Stimulated activated CD4-positive, alpha-beta T cell treated with anti-CD3 and anti-CD28 coated beads, TNF-alpha, amount 100 ng/mL, for 24 hours (primary cell): Measurements from ENCODE around the gene RIC8B.
A peak's percentile ranks its signal among the peaks of the same experiment; 100 is the strongest.

Source experiments
- DNase-seq, 3 experiments: peaks; one replicate each; pipeline ENCODE4 v3.0.0-alpha.2; 2020; ENCODE audit warnings: low read depth in 3 of 3

The RIC8B gene

DNA sequence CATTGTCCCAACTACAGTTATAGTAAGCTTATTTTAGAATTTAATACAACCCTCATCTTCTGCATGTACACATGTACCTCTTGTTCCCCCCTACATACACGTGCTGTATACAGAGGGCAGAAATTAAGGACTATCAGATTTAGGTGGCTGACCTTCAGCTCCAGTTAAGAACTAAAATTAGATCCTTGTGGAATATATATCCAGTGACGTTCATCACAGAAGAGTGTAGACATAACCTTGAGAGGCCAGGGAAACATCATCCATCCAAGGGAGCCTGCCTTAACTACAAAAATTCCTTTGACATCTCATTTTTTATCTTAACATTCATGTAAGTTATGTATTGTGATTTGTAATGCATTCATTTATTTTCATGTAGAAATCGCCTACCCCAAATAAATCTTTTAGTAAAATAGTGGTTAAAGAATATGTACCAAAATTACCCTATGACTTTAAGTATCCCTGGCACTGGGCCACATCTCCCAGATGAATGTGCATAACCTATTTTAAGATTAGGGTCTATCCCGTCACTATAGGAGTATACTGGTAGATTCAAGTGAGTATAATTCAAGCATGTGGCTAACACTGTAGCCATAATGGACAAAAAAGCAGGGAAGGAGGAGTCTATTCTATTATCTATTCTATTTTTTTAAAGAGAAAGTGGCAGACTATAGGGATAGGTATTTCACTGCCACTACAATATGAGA is 27.5 kb downstream of the RIC8B start:
- DNase-seq: no peak

DNA sequence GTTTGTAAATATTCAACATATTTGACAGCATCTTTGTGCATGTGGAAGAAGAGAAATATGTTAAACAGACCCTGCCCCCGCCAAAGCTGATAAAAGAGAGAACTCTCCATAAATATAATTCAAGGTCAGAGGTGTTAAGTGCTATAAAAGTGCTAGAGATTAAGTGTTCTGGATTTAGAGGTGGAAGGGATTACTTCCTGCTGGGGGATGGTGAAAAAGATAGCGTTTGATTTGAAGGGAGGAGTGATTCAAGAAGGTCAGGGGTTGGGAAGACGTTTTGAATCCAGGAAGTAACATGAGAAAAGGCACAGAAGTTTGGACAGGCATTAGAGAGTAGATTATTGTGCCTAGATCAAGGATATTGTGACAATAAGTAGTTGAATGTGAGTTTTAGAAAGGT is 30.2 kb downstream of the RIC8B start:
- no peak for DNase-seq

DNA sequence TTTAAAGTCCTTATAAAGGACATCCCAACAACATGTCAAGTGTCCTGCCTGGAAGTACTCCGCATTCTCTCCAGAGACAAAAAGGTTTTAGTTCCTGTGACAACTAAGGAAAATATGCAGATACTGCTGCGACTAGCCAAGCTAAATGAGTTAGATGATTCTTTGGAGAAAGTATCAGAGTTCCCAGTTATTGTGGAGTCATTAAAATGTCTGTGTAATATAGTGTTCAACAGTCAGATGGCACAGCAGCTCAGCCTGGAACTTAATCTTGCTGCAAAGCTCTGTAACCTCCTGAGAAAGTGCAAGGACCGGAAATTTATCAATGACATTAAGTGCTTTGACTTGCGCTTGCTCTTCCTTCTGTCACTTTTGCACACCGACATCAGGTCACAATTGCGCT is 40.2 kb downstream of the RIC8B start:
- DNase-seq: no peak

DNA sequence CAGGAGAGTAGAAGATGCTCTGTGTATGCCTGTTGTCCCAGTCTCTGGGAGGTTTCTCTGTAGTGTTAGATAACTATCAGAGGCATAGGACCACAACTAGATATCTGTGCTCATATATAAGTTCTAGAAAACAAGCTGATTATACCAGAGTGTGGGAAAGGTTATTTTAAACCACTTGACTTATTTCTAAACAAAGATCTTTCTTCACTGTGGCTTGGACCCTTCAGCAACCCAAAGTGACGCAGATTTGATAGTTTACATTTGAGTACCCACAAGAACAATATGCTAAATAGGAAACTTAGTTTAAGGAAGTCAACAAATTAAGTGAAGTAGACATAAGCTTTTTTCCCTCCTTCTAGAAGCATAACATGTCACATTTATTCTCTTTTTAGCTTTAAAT is 41.3 kb downstream of the RIC8B start:
- no peak for DNase-seq

DNA sequence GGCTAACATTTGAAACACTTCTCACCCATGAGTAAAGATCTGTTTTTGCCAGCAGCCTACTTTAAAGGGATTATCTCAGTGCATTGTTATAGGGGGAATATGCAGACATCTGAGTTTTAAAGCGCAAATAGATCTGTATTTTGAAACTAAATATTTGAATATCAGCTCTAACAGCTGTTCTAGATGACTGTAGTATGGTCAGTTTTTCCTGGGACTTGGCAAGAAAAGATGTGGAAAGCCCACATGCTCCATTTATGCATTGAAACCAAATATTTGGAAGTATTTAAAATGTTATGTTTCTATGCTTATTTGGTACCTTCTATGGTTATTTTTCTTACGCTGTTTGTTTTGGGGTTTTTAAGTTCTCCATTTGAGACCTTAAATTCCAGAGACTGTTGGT is 41.7 kb downstream of the RIC8B start:
- DNase-seq: no peak

DNA sequence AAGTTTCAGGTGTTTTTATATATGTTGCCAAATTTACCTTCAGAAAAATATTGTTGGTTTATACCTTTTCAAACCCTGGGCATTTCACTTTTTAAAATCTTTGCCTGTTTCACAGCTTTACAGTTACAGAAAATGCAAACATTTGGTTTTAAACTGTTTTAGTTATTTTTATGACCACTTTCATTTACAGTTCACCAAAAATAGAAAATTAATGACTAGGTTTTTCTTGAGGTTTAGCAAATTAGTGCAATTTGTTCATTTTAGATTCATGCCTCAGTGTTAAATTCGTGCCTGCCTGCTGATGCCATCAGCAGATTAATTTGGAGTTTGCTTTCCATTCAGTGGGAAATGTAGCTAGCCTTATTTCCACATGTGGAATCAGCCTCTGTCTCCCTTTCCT is 45.5 kb downstream of the RIC8B start:
- DNase-seq: no peak

DNA sequence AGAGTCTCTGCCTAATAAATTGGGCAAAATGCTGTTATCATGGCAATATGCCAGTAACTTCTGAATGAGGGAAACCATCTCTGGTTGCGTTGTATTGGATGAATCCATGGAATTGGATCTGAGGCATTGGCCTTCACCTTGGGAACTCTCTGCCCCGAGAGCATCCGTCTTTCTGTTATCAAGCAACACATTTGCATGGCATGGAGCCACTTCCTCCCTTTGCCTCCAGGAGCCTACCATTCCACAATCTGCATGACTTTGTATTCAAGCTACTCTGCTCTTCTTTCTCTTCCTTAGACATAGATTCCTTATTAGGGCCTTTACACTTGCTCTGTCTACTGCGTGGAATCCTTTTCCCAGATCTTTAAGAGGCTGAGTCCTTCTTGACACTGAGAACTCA is 57.2 kb downstream of the RIC8B start:
- no peak for DNase-seq

DNA sequence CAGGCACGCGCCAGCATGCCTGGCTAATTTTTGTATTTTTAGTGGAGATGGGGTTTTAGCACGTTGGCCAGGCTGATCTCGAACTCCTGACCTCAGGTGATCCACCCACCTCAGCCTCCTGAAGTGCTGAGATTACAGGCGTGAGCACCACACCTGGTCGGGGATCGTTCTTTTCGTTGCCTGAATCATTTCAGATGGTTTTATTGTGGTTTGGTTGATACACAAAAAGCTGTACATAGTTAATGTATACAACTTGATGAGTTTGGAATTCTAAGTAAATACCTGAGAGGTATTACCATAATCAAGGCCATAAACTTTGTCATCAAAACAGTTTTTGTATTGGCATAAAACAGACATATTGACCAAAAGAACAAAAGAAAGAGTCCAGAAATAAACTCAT is 63.3 kb downstream of the RIC8B start:
- DNase-seq: no peak

DNA sequence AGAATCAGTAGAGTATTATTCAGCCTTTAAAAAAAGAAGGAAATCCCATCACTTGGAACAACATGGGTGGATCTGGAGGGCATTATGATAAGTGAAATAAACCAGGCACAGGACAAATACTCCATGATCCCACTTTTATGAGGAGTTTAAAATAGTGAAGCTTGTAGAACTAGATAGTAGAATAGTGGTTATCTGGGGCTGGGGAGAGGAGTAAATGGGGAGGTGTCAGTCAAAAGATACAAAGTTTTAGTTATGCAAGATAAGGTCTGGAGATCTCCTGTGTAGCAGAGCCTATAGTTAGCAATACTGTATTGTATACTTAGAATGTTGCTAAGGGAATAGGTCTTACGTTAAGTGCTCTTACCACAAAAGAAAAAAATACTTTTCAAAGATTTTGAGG is 64.9 kb downstream of the RIC8B start:
- DNase-seq: no peak

DNA sequence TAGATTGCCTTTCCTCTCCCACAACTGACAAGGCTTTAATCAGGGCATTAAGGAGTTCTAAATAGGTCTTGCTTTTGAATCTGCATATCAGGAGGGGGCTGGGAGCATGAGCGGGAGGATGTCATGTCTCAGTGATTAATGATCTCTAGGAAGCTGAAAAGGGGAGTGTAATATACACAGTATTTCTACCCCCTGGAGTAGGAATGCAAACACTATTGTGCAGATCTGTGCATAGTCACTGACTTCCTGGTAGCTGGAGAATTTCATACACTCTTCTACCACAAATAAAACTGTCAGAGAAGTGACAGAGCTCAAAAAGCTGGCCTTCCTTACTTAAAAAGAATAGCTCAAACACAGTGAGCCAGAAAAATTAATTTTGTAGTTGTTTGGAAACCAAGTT is 65.8 kb downstream of the RIC8B start:
- no peak for DNase-seq

DNA sequence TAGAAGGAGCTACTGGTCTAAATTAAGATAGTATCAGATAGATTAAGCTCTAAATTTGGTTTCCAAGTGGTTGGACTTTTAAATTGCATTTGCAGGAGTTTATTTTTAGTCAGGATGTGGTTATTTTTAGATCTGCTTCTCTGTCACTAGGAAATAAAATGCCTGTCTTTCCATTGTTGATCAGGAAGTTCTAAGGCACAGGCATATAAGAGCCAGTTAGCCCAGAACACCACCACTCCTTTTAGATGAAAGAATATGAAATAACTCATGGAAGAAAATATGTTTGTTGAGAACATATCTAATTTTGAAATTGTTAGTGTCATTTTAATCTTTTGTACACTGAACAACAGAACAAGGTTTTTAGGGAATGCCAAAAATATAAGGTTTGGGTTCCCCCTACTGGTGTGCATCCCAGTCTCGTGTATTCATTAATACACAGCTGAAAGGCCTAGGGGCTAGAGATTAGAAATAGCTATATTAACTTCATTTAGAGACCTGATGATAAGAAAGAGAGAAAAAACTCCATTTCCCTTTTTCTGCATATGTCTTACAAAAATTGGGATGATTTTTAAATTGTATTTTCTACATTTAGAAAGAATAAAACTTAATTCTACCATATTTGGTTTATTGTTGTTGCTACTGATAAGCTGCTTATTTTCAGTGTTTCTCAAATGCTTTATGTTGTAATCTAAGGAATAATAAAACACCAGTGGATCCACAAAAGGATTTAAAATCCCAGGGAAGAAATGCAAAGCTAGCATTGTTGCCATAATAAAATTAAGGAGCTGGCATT is 67.2 kb downstream of the RIC8B start:
- peak in 2 of 3 experiments; percentile 1 to 7 for DNase-seq

DNA sequence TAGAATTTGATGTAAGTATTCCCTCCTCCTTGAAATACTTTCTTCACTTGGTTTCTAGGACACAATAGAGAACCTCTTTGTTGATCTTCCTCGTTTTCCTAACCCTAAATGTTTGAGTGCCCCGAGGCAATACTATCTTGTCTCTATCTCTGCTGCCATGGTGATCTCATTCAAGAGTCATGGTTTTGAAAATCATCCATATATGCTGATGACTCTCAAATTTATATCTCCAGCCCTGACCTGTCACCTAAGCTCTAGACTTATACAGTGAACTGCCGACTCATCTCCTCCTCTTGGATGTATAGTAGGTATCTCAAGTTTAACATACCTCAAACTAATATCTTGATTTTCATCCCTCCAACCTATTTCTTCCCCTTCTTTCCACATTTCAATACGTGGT is 71.4 kb downstream of the RIC8B start:
- DNase-seq: no peak

DNA sequence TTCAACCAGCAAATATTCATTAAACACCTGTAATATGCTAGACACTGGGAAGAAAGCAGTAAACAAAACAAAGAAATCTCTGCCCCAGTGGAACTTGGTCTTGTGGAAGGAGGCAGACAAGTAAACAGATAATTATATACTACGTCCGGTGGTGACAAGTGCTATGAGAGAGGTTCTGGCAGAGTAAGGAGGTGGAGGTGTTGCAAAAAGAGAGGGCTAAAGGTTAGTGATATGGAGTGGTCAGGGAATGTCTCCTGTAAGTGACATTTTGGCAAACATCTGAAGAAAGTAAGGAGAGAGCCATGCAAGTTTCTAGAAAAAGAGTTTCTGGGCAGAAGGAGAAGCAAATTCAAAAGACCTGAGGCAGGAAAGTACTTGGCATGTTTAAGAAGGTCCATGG is 73.4 kb downstream of the RIC8B start:
- no peak for DNase-seq

DNA sequence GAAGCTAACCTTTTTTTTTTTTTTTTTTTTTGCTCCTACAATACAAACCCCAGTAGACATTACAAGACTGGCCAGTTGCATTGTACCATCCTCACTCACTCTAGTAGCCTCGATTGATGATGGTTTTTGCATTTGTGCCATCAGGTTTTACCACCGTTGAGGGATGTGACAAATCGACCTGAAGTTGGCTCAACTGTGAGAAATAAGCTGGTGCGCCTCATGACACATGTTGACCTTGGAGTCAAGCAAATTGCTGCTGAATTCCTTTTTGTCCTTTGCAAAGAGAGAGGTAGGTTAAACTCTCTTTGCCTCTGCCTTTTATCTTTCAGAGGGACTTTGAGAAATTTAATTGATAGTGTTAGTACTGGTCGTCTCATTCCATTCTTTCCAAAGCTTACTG is 76.8 kb downstream of the RIC8B start:
- DNase-seq: no peak

DNA sequence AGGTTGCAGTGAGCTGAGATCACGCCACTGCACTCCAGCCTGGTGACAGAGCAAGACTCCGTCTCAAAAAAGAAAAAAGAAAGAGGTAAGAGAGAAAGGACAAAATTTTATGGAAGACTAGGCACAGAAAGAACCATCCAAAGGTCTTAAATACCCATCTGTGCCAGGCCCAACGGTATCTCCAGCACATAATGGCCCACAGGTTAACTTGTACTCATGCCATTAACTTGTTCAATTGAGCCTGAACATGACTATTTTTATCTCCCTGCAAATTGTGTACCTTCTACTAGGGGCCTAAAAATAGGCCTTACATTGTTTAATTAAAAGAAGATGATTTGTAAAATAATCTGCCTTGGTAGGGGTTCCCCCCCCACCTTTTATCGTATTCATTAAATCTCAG is 80.2 kb downstream of the RIC8B start:
- no peak for DNase-seq

DNA sequence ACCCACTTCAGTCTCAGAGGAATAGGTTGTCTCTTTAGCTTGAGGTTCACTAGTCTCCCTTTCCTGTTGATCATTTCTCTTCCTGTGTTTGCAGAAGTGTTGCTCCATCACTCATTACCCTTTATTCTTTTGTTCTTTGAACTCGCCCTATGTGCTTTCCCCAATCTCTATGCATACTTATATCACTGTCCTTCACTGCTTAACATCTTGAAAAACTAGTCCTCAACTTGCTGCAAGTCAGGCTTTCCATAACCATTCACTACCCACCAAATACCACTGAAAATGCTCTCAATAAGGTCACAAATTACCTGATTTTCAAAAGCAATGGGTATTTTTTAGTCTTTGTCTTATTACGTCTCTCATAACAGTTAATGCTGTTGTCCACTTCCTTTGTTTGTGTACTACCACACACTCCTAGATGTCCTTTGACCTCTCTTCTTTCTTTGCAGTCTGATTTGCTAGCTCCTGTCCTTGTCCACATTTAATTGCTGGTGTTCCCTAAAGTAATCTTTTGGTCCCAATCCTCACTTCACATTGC is 80.8 kb downstream of the RIC8B start:
- no peak for DNase-seq

DNA sequence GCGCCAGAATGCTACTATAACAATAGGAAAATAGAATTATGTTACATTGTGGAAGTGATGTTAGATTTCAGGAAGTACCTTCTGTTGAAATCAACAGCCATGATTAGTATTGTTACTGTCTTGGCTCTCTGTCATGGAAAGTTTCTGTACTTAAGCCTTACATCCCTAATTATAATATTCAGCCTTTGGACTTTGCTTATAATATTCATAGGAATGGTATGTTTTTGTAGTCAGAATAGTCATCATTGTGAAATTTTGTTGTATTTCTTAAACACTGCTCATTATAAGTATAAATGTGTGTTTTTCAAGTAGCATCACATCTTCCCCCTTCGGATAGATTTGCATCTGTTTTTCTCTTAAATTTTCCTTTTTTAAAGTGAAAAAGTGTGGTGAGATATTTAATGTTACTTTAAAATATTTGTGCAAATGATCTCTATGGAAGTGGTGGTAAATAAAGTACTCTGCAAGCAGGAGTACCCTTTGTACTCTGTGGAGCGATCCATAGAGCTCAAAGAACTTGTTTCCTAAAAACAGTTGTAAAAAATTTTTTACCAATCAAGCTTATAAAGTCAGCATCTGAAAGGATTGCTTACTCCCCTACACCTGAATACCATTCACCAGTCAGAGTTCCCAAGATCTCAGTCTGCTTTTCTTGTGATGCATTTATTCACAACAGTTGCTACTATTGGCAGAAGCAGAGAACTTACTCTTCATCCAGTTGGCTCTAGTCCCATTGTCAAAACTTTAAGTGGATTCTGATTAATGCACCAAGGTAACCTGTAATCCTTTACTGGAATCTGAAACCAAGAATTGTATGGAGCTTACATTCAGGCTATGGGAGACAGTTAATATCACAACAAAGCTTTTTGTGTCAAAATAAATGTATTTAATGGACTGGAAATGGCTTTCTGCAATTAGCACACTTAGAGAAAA is 87.8 kb downstream of the RIC8B start:
- no peak for DNase-seq

DNA sequence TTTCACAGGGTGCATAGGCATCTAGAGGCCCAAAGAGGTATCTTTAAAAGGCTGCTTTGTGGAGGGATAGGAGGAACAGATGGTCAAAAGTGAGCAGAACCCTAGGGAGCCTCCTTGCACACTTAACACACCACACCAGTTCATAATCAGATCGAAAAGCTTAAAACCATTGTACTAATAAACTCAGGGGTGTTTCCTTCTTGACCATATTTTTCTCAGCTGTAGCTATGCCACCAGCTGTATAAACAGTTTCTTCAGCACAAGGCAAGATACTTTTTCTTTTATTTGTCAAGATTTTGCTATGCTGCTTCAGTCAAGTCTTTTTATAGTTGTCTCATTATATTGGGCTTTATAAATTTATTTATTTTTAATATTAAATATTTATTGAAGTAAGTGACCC is 88.7 kb downstream of the RIC8B start:
- no peak for DNase-seq

DNA sequence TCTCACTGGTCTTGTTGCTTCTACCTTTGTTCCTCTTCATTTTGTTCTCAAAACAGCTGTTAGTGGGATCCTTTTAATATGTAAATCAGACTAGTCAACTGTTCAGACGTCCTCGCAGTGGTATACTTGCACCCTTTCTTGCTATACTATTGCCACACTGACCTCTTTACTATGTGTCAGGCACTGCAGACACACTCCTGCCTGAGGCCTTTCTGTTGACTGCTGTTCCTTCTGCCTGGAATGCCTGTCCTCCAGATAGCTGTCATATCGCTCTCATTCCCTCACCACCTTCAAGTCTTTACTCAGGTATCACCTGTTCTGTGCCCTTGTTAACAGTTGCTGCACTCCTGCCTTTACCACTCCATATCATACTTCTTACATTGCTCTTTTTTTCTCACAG is 91.2 kb downstream of the RIC8B start:
- no peak for DNase-seq

DNA sequence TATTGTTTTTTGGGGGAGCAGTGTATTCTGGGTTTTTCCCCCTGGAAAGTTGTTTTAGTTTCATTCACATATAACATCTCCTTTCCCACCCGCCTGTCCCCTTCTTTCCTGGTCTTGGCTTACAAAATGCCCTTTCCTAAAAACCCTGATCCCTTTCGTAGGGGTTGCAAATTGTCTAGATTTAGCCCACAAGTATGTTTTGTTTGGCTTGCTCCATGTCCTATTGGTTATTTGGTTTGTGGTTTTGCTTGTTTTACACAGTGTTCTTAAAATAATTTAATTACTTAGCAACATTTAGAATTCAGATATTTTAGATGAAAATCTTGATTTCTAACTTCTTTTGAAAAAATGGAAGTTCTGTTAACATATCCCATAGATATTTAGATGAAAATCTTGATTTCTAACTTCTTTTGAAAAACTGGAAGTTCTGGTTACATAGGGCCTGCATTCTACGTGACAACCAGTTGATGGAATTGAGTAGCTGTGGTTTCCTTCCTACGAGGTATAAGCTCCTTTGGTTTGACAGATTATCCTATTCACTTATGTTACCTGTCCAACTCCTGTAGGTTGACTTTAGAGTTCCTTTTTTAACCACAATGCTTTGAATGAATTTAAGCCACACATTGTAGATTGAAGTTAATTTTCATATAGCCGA is 92.1 kb downstream of the RIC8B start:
- DNase-seq: no peak

DNA sequence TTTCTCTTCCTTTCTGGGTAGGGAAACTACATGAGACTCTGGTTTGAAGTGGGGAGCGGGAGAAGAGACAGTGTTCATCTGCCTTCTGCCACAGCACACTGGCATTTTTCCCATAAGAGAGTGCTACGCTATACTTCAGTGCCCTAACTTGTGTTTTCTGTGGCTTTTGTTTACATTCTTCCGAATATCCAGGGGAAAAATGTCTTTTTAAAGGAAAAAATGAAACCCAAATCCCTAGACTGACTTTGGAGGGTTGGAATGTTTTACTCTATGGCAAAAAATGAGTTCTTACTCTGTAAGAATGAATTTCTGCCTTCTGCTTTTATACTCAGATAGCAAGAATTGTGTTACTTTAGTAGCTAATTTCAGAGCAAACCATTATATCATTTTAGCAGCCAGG is 93.2 kb downstream of the RIC8B start:
- no peak for DNase-seq
